GM10248 (cell line): ENCODE results near the gene PSMC5.

Experiments used
- CTCF ChIA-PET: fragments of 300-600 bp; sonication (Branson Sonifier 250); formaldehyde crosslinking; extraction: SDS; loops from one replicate; lab custom pipeline; 2021; ENCODE audit warnings: antibody characterized with exemption; lab: Yijun Ruan, JAX
- POLR2A ChIA-PET: fragments of 350-650 bp; sonication (Branson Sonifier 250); formaldehyde crosslinking; extraction: SDS; loops from one replicate; lab custom pipeline; 2020; ENCODE audit warnings: antibody characterized with exemption; lab: Yijun Ruan, JAX
- DNase-seq: peaks from one replicate; pipeline ENCODE4 v3.0.0; 2012; ENCODE audit errors: extremely low spot score
- CTCF ChIP-seq: IDR thresholded peaks from 2 replicates; pipeline ENCODE4 v1.5.1; 2012; ENCODE audit warnings: mild to moderate bottlenecking, low read depth; ENCODE audit errors: extremely low read depth, missing control alignments, control extremely low read depth

The PSMC5 gene

GRCh38 chr17:63831505-63831904, 4.3 kb downstream of the PSMC5 start:
- ChIA-PET POLR2A (interaction anchor here (1.4 kb wide), 1 partner anchor 12 kb away, joined by 5 read pairs; the partner anchor contains the start of gene SMARCD2), CTCF (interaction anchor here (1.0 to 3.8 kb wide), 6 partner anchors 9 to 57 kb away, joined by 3 to 12 read pairs (median 4); partner anchors contain the start of genes CCDC47, DDX42 and SMARCD2)
- DNase-seq: no peak
- TF ChIP-seq CTCF: no peak

- no peak for TF ChIP-seq CTCF
- POLR2A ChIA-PET: interaction anchor here (1.4 kb wide), 1 partner anchor 11 kb away, joined by 5 read pairs; the partner anchor contains the start of gene SMARCD2
- no peak for DNase-seq
- CTCF ChIA-PET: interaction anchor here (1.0 to 3.6 kb wide), 6 partner anchors 8 to 29 kb away, joined by 3 to 15 read pairs (median 4); partner anchors contain the start of gene SMARCD2
Observed at GRCh38 chr17:63832014-63832413, 4.8 kb downstream of the PSMC5 start.

GRCh38 chr17:63832455-63832854, 5.2 kb downstream of the PSMC5 start:
- POLR2A ChIA-PET: interaction anchor here (1.1 to 1.4 kb wide), 2 partner anchors 11 to 136 kb away, joined by 3 to 5 read pairs; partner anchors contain the start of gene SMARCD2

DNA sequence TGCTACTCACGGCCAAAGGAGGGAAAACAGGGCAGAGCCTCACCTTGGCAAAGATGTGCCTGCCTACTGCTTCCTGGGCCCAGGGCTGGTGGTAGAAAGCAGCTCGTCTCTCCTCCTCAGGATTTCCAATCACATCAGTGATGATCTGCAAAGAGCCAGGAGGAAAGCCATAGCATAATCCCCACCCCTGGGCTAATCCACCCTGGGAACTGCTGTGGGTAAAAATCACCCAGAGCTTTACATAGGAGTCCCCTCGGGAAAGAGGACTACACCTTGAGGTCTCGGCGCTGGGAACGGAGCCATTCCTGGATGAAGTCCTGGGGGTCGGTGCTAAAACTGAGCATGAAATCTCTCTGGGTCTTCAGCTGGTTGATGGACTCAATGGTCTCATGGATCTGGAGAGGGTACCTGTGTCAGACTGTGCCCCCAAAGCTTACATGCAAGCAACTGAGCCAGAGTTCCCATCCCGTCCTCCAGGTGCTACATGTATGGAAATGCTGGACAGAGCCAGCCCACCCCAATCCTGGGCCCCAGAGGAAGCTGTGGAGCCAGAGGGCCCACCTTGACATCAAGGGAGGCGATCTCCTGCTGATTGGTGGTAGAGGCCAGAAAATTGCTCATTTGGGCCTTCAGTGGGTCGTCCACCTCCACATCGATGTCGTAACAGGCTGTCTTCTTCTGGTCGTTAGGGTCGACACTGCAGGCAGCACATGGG, 6.0 kb downstream of the PSMC5 start:
- DNase-seq: no peak

More at GRCh38 chr17:63832455-63832854, 5.2 kb downstream of the PSMC5 start:
- DNase-seq: no peak
- CTCF ChIA-PET: interaction anchor here (0.9 to 3.6 kb wide), 4 partner anchors 8 to 16 kb away, joined by 3 to 15 read pairs (median 8); no protein-coding TSS in a partner anchor
- no peak for TF ChIP-seq CTCF

DNA sequence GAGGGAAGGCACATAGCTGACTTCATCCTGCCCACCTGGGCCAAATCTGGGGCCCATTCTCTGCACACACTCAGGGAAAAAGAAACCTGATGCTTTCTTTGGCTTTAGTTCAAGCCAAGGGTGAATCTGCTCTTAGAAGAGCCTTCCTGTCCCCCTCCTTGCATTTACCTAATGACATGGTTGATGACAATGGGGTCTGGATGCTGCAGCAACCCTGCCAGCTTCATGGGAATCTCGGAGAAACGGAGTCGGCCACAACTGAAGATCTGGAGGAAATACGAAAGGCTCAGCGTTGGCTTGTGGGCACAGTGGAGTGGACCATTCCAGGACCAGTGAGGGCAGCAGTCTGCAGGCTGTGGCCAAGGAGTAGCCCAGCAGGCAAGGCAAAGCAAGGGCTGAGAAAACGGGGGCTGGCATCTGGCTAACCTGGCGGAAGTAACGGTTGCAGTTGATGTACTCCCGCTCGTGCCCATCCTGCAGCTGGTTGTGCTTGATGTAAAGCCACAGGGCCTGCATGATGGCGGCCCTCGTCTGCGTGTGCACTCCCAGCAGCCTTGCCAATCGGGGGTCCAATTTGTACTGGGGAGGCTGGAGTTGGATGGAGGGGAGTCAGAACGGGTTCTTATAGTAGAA, 6.6 kb downstream of the PSMC5 start:
- no peak for DNase-seq
- ChIA-PET CTCF (interaction anchor here (1.0 to 3.6 kb wide), 12 partner anchors 9 to 208 kb away, joined by 3 to 15 read pairs (median 6); partner anchors contain the start of genes CCDC47, DDX42 and SMARCD2), POLR2A (interaction anchor here (0.5 to 1.1 kb wide), 2 partner anchors 94 to 137 kb away, joined by 3 read pairs; no protein-coding TSS in a partner anchor)

More for the DNA sequence above, 6.0 kb downstream of the PSMC5 start:
- TF ChIP-seq CTCF: no peak
- POLR2A ChIA-PET: interaction anchor here (0.5 to 1.1 kb wide), 2 partner anchors 93 to 137 kb away, joined by 3 read pairs; no protein-coding TSS in a partner anchor
- CTCF ChIA-PET: interaction anchor here (0.9 to 3.6 kb wide), 6 partner anchors 9 to 83 kb away, joined by 3 to 15 read pairs (median 4); no protein-coding TSS in a partner anchor

More for the DNA sequence above, 6.6 kb downstream of the PSMC5 start:
- TF ChIP-seq CTCF: no peak
